NT2/D1 (cell line): Measurements from ENCODE around the gene TTLL5.

ENCODE experiments used
- YY1 ChIP-seq: IDR thresholded peaks from 2 replicates; pipeline ENCODE4 v1.6.1; 2011; ENCODE audit not compliant: insufficient read length, insufficient read depth
- ZNF274 ChIP-seq: IDR thresholded peaks from 2 replicates; pipeline ENCODE4 v1.6.1; 2011; ENCODE audit warnings: mild to moderate bottlenecking, low read depth, low read length

DNA sequence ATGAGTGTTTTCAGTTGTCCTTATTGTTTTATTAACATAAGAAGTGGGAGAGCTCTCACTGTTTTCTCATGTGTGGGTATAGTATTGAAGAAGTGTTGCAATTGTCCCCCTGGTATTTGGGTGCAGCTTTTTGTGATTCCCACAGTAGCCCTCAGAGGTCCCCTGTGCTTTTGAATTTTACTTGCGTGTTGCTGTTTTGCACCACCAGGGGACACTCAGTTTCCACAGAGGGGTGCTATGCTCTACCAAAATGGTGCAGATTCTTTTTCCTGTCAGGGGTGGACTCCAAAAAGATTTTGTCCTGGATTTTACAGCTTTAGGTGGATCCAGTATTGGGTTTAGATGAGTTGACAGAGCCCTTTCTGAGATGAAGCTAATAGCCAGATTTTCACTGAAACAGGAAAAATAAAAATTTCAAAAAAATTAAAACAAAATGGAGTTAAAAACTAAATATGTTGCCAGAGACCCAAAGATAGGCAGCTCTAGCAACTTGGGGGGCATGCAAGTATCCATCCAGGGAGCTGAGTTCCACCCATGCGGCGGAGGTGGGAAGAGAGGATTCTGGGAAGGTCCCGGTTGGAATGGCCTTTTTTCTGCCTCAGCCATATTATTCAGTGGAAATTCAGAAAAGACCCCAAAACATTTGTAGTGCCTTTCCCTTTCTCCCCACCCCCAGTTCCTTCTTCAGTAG is 50.2 kb downstream of the TTLL5 start:
- TF ChIP-seq ZNF274: no peak
- TF ChIP-seq YY1: no peak
